ENCODE results near the gene CSTF3.
A peak's percentile ranks its signal among the peaks of the same experiment; 100 is the strongest.
"Not testable (repeated sequence)": the region's sequence is repeated elsewhere in the genome, so short reads cannot be mapped to it uniquely, and the experiment has no call there.

CSTF3 gene

GRCh38 chr11:33094157-33094556, 67.1 kb downstream of the CSTF3 start:
- no peak for DNase-seq (ENCODE audit: low read depth in 2 of 3, low spot score in 1 of 3)

GRCh38 chr11:33089776-33090175, 71.5 kb downstream of the CSTF3 start:
- DNase-seq (ENCODE audit: low read depth in 2 of 3, low spot score in 1 of 3): no peak

- no peak for DNase-seq (ENCODE audit: low read depth in 2 of 3, low spot score in 1 of 3)
Measured at GRCh38 chr11:33086017-33086416, 75.3 kb downstream of the CSTF3 start.

- no peak for DNase-seq (ENCODE audit: low read depth in 2 of 3, low spot score in 1 of 3)
Measured at GRCh38 chr11:33083918-33084317, 77.4 kb downstream of the CSTF3 start.

GRCh38 chr11:33072465-33072864, 88.8 kb downstream of the CSTF3 start:
- no peak for DNase-seq (ENCODE audit: low read depth in 2 of 3, low spot score in 1 of 3)

DNA sequence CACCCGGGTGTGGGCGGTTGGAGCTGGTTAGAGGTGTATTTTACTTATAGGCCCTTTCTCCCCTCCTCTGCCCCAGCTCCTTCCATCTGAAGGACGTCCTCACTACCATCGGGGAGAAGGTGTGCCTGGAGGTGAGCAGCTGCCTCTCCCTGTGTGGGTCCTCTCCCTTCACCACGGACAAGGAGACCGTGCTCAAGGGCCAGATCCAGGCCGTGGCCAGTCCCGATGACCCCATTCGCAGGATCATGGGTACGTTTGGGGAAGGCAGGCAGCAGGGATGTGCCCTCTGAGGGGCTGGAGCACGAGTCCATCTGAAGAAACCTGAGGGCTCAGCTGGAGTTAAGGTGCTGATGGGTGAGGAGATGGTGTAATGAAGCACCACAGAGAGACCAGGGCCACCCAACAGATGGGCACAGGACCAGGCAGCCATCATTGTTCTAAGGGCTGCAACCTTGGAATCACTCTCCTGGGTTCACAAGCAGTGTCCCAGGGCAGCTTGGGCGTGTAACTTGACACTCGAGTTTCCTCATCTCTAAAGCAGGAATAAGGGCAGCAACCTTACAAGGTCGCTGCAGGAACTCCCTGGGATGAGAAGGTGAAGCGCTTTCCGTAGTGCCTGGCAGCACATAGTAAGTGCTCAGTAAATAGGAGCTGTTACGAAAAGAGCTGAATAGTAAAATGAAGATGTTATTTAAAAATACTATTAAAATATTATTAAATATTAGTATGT, 92.5 kb downstream of the CSTF3 start:
- DNase-seq (ENCODE audit: low read depth in 2 of 3, low spot score in 1 of 3): no peak

DNA sequence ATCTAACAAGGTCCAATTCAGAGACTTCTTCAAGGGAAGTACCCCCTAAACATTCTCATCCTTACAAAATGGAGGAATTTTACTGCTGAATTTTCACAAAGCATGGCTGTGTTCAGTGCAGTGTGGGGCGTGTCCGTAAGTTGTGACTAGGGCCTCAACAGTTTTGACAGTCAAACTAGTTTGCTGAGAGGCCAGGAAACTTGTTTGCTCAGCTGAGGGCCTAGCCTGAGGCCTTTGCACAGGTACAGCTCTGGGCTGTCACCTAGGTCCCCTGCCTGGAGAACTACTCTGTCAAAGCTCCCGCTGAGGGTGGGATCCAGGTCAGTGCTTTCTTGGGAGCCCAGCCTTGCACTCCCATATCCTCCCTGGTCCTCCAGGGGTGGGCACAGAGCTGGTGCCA, 94.0 kb downstream of the CSTF3 start:
- DNase-seq (ENCODE audit: low read depth in 2 of 3, low spot score in 1 of 3): no peak

GRCh38 chr11:33065445-33066178, 95.7 kb downstream of the CSTF3 start:
- peak; percentile 51 to 59 (median 52) for DNase-seq (ENCODE audit: low read depth in 2 of 3, low spot score in 1 of 3)

GRCh38 chr11:33064866-33065265, 96.4 kb downstream of the CSTF3 start:
- DNase-seq (ENCODE audit: low read depth in 2 of 3, low spot score in 1 of 3): no peak

GRCh38 chr11:33064033-33064825, 97.1 kb downstream of the CSTF3 start:
- no peak for DNase-seq (ENCODE audit: low read depth in 2 of 3, low spot score in 1 of 3)

DNA sequence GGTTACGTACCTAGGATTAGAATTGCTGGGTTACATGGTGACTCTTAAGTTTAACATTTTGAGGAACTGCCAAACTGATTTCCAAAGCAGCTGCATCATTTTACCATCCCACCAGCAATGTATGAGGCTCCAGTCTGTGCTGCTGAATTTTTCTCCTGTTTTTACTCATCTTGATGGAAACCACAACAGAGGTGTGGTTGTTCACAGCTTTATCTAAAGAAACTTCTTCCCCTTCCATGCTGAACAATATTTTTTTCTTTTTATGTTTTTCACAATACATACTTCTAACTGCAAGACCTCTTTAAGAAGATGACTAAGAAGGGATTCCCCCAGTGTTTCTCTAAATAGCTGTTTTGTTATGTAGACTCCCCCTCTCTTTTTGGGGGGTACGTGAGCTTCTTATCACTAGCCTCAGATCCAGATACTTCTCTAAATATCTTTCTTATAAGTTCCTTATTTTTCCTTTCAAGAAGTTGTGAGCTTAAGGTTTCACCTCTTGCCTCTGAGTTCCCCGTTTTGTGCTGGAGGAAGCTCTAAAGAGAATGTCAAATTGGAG, 97.9 kb downstream of the CSTF3 start:
- DNase-seq (ENCODE audit: low read depth in 2 of 3, low spot score in 1 of 3): no peak

DNA sequence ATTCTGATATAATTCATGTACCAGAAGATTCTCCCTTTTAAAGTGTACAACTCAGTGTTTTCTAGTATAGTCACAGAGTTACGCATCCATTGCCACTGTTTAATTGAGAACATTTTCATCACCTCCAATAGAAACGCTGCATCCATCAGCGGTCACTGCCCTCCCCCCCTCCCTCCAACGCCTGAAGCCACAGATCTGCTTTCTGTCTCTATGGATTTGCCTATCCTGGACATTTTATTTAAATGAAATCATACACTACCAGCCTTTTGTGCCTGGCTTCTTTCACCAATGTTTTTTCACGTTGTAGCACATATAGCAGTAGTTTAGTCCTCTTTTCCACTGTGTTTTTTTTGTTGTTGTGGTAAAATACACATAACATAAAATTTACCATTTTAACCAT, 99.1 kb downstream of the CSTF3 start:
- no peak for DNase-seq (ENCODE audit: low read depth in 2 of 3, low spot score in 1 of 3)

GRCh38 chr11:33060271-33060670, 101.0 kb downstream of the CSTF3 start:
- no peak for DNase-seq (ENCODE audit: low read depth in 2 of 3, low spot score in 1 of 3)

- DNase-seq (ENCODE audit: low read depth in 2 of 3, low spot score in 1 of 3): no peak
Measured at GRCh38 chr11:33059331-33060007, 101.8 kb downstream of the CSTF3 start.

DNA sequence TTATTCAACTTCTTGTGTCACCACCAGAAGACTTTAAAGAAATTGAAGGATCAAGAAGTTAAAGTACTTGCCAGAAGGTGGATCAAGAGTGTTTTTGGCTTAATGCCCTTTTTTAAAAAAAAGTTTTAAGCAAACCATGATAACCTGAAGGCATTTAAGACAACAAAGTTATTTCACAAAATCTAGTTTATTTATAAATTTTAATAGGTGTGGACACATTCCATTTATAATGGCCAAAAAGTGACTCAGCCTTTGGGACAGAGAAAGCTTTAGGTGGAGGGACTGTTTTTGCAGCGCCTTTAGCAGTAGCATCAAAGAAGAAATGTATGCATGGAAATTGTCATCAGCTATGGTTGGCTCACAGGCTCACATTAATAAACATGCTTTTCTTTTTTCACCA, 104.0 kb downstream of the CSTF3 start:
- no peak for DNase-seq (ENCODE audit: low read depth in 2 of 3, low spot score in 1 of 3)

- no peak for DNase-seq (ENCODE audit: low read depth in 2 of 3, low spot score in 1 of 3)
Measured at GRCh38 chr11:33055375-33055774, 105.9 kb downstream of the CSTF3 start.

GRCh38 chr11:33052231-33052630, 109.0 kb downstream of the CSTF3 start:
- DNase-seq (ENCODE audit: low read depth in 2 of 3, low spot score in 1 of 3): no peak

GRCh38 chr11:33049565-33050408, 111.5 kb downstream of the CSTF3 start:
- not testable (repeated sequence) for DNase-seq (ENCODE audit: low read depth in 2 of 3, low spot score in 1 of 3)

DNA sequence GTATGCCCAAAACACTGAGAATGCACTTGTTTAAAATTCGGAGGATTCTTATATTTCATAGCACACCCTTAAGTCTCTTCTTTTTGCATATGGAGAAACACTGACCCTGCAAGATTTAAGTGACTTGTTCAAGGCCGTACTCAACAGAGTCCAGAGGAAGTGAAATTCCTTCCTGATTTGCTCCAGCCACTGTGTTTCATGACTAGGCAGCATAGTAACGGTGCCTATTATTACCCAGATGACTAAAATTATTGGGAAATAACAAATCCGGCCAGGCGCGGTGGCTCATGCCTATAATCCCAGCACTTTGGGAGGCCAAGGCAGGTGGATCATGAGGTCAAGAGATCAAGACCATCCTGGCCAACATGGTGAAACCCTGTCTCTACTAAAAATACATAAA, 112.6 kb downstream of the CSTF3 start:
- DNase-seq (ENCODE audit: low read depth in 2 of 3, low spot score in 1 of 3): not testable (repeated sequence)

Data from stimulated activated CD4-positive, alpha-beta T cell treated with anti-CD3 and anti-CD28 coated beads, Interleukin-12 subunit alpha, Interleukin-12 subunit beta, amount 100 ng/mL, for 48 hours (primary cell).